H9 (cell line): ENCODE data around the gene EIF4H. TPM values are rescaled to one million over a fixed set of nuclear protein-coding genes. Genes with fewer than 3 reads are reported as not detected.

Experiments used
- DNase-seq: peaks from one replicate; pipeline ENCODE4 v3.0.0-alpha.2; 2017
- H2AFZ ChIP-seq: one replicate; pipeline ENCODE4 v1.6.1; 2013; ENCODE audit warnings: mild to moderate bottlenecking, low read length, control low read depth, moderate library complexity
- H2AK5ac ChIP-seq: 2 replicates; pipeline ENCODE4 v1.6.1; 2013; ENCODE audit warnings: low read length, control low read depth, mixed read lengths; ENCODE audit not compliant: insufficient read length
- H2BK120ac ChIP-seq: one replicate; pipeline ENCODE4 v1.6.1; 2013; ENCODE audit warnings: low read depth, mild to moderate bottlenecking, low read length, control low read depth, inconsistent platforms; ENCODE audit not compliant: poor library complexity, severe bottlenecking
- H2BK12ac ChIP-seq: 2 replicates; pipeline ENCODE4 v1.6.1; 2013; ENCODE audit warnings: low read length, control low read depth, mixed read lengths, low read depth; ENCODE audit not compliant: insufficient read length
- H2BK15ac ChIP-seq: 2 replicates; pipeline ENCODE4 v1.6.1; 2013; ENCODE audit warnings: low read depth, low read length, control low read depth
- H2BK20ac ChIP-seq: one replicate; pipeline ENCODE4 v1.6.1; 2013; ENCODE audit warnings: low read depth, mild to moderate bottlenecking, low read length, control low read depth, inconsistent platforms; ENCODE audit not compliant: poor library complexity, severe bottlenecking
- H2BK5ac ChIP-seq: 2 replicates; pipeline ENCODE4 v1.6.1; 2013; ENCODE audit warnings: low read length, control low read depth, mixed read lengths; ENCODE audit not compliant: insufficient read length
- H3K14ac ChIP-seq: 2 replicates; pipeline ENCODE4 v1.6.1; 2013; ENCODE audit warnings: low read length, control low read depth; ENCODE audit not compliant: insufficient read depth
- H3K18ac ChIP-seq: 2 replicates; pipeline ENCODE4 v1.6.1; 2013; ENCODE audit warnings: low read depth, mild to moderate bottlenecking, mixed read lengths, low read length, control low read depth; ENCODE audit not compliant: insufficient read length
- H3K23ac ChIP-seq: 2 replicates; pipeline ENCODE4 v1.6.1; 2013; ENCODE audit warnings: low read length, control low read depth, mixed read lengths, low read depth; ENCODE audit not compliant: insufficient read length
- H3K23me2 ChIP-seq: 2 replicates; pipeline ENCODE4 v1.6.1; 2013; ENCODE audit warnings: low read depth, mild to moderate bottlenecking, mixed read lengths, low read length, control low read depth; ENCODE audit not compliant: insufficient read length, poor library complexity, severe bottlenecking
- H3K27ac ChIP-seq: 2 replicates; pipeline ENCODE4 v1.5.1; 2013; ENCODE audit warnings: low read length, control low read depth, mixed read lengths, low read depth; ENCODE audit not compliant: insufficient read length
- H3K27me3 ChIP-seq: 2 replicates; pipeline ENCODE4 v1.6.1; 2013; ENCODE audit warnings: low read length, control low read depth, inconsistent platforms; ENCODE audit not compliant: insufficient read depth
- H3K4ac ChIP-seq: 2 replicates; pipeline ENCODE4 v1.6.1; 2013; ENCODE audit warnings: low read depth, mild to moderate bottlenecking, control low read depth, inconsistent platforms, low read length, moderate library complexity
- H3K4me1 ChIP-seq: 2 replicates; pipeline ENCODE4 v1.6.1; 2013; ENCODE audit warnings: low read length, control low read depth, inconsistent platforms; ENCODE audit not compliant: insufficient read depth
- H3K4me2 ChIP-seq: 2 replicates; pipeline ENCODE4 v1.6.1; 2013; ENCODE audit warnings: low read length, control low read depth, mixed read lengths; ENCODE audit not compliant: insufficient read length, insufficient read depth
- H3K56ac ChIP-seq: 2 replicates; pipeline ENCODE4 v1.6.1; 2013; ENCODE audit warnings: low read depth, mild to moderate bottlenecking, mixed read lengths, low read length, control low read depth; ENCODE audit not compliant: insufficient read length
- H3K79me1 ChIP-seq: 2 replicates; pipeline ENCODE4 v1.6.1; 2013; ENCODE audit warnings: low read depth, mild to moderate bottlenecking, moderate library complexity, low read length, control low read depth, inconsistent platforms; ENCODE audit not compliant: insufficient read depth, poor library complexity, severe bottlenecking
- H3K79me2 ChIP-seq: 2 replicates; pipeline ENCODE4 v1.6.1; 2013; ENCODE audit warnings: low read length, control low read depth, inconsistent platforms; ENCODE audit not compliant: insufficient read depth
- H3K9ac ChIP-seq: 2 replicates; pipeline ENCODE4 v1.6.1; 2013; ENCODE audit warnings: low read length, control low read depth, mixed read lengths; ENCODE audit not compliant: insufficient read length; ENCODE audit errors: extremely low read depth
- H3K9me3 ChIP-seq: one replicate; pipeline ENCODE4 v1.6.1; 2013; ENCODE audit warnings: low read depth, low read length, inconsistent platforms; ENCODE audit not compliant: control insufficient read depth
- H3T11ph ChIP-seq: one replicate; pipeline ENCODE4 v1.6.1; 2013; ENCODE audit warnings: mild to moderate bottlenecking, low read length, control low read depth, inconsistent platforms
- H4K20me1 ChIP-seq: one replicate; pipeline ENCODE4 v1.6.1; 2013; ENCODE audit not compliant: control insufficient read depth, insufficient read length, insufficient read depth
- H4K5ac ChIP-seq: 2 replicates; pipeline ENCODE4 v1.6.1; 2013; ENCODE audit warnings: low read depth, mild to moderate bottlenecking, mixed read lengths, low read length, control low read depth; ENCODE audit not compliant: insufficient read length
- H4K8ac ChIP-seq: replicated peaks from 2 replicates; pipeline ENCODE4 v1.6.1; 2013; ENCODE audit warnings: low read length, control low read depth, mixed read lengths, low read depth; ENCODE audit not compliant: insufficient read length
- H4K91ac ChIP-seq: 2 replicates; pipeline ENCODE4 v1.6.1; 2013; ENCODE audit warnings: low read depth, mild to moderate bottlenecking, moderate library complexity, mixed read lengths, low read length, control low read depth; ENCODE audit not compliant: insufficient read length
- H3K27ac Mint-ChIP-seq, 3 experiments: 2 replicates in 2 of 3; 3 replicates in 1 of 3; pipeline ENCODE4 v1.8.0; 2020 to 2021; ENCODE audit warnings: mixed read lengths in 3 of 3, mild to moderate bottlenecking in 1 of 3, moderate library complexity in 1 of 3
- H3K27me3 Mint-ChIP-seq: 2 replicates; pipeline ENCODE4 v1.8.0; 2021; ENCODE audit warnings: low read depth, mild to moderate bottlenecking, moderate library complexity, mixed read lengths
- H3K36me3 Mint-ChIP-seq, 3 experiments: 2 replicates in 2 of 3; 3 replicates in 1 of 3; pipeline ENCODE4 v1.8.0; 2020 to 2021; ENCODE audit warnings: low read depth in 3 of 3, mixed read lengths in 3 of 3; ENCODE audit not compliant: insufficient read depth in 1 of 3
- H3K4me1 Mint-ChIP-seq, 2 experiments: 2 replicates each; pipeline ENCODE4 v1.8.0; 2020; ENCODE audit warnings: mixed read lengths in 2 of 2
- H3K4me3 Mint-ChIP-seq, 2 experiments: 2 replicates in 1 of 2; 3 replicates in 1 of 2; pipeline ENCODE4 v1.8.0; 2020 to 2021; ENCODE audit warnings: mild to moderate bottlenecking in 2 of 2, mixed read lengths in 2 of 2, moderate library complexity in 1 of 2
- H3K9me3 Mint-ChIP-seq, 2 experiments: 2 replicates in 1 of 2; 3 replicates in 1 of 2; pipeline ENCODE4 v1.8.0; 2020; ENCODE audit warnings: mild to moderate bottlenecking in 2 of 2, mixed read lengths in 2 of 2, moderate library complexity in 1 of 2
- CTCF ChIP-seq: fragments of 200-600 bp; sonication (generic); conservative IDR thresholded peaks from 3 replicates; pipeline ENCODE4 v1.8.0; 2021; ENCODE audit warnings: antibody characterized with exemption, mild to moderate bottlenecking
- whole genome bisulfite sequencing: extraction: QIAGEN DNeasy Blood & Tissue Kit; methylation state at CpG from one replicate; pipeline ENCODE4 v1.1.7; 2013; ENCODE audit warnings: missing lambda C conversion rate, low lambda C conversion rate, mixed read lengths; ENCODE audit not compliant: insufficient read length; ENCODE audit errors: extremely low coverage; 5-methylcytosine and 5-hydroxymethylcytosine counted together
- total RNA-seq: library from RNA; stranded (reverse); gene quantifications from 2 replicates; pipeline ENCODE4 v1.2.1, GENCODE V29; 2021

Gene EIF4H
- total RNA-seq, 1 experiment from 2014 or later = 363 TPM

- H4K5ac ChIP-seq = no peak overlapping the region
- no peaks in the 10 kb centered on the region for H3K27me3 ChIP-seq
- no peak overlapping the region for H3K4ac ChIP-seq
- H2BK20ac ChIP-seq = no peak overlapping the region
- no peak for DNase-seq
- Mint-ChIP-seq H3K4me1 (peaks cover 34 to 36% of the 10 kb centered on the region in 2 experiments), H3K9me3 (no peaks in the 10 kb centered on the region; a peak in 1 of 5 replicates), H3K27ac (peak overlapping the region in 1 of 3 experiments; percentile 94; a peak in 1 of 7 replicates), H3K27me3 (no peaks in the 10 kb centered on the region), H3K4me3 (no peak overlapping the region), H3K36me3 (peaks cover 16 to 51% (median 46%) of the 10 kb centered on the region in 3 experiments)
- no peak for TF ChIP-seq CTCF
- H4K8ac ChIP-seq = no peak overlapping the region
- no peak overlapping the region for H3K4me2 ChIP-seq
- no peak overlapping the region for H2BK120ac ChIP-seq
- H3K4me1 ChIP-seq = no peaks in the 10 kb centered on the region; the same call in 1 of the 2 replicates
- H3K27ac ChIP-seq = no peak overlapping the region
- no CpG with 5 or more reads among the region's 3 CpGs for WGBS
- H4K20me1 ChIP-seq = peaks cover 3% of the 10 kb centered on the region
- H3K79me2 ChIP-seq = peaks cover 80% of the 10 kb centered on the region
- no peak overlapping the region for H2AK5ac ChIP-seq
- no peaks in the 10 kb centered on the region for H3K9me3 ChIP-seq
- no peak overlapping the region for H3K14ac ChIP-seq
- H2BK15ac ChIP-seq = no peak overlapping the region
- H2AFZ ChIP-seq = no peak overlapping the region
- H3T11ph ChIP-seq = no peak overlapping the region
- no peak overlapping the region for H3K9ac ChIP-seq
- no peak overlapping the region for H2BK12ac ChIP-seq
- H3K18ac ChIP-seq = no peak overlapping the region
- no peak overlapping the region for H4K91ac ChIP-seq
- H3K23me2 ChIP-seq = no peaks in the 10 kb centered on the region
- H2BK5ac ChIP-seq = no peak overlapping the region
- no peak overlapping the region for H3K23ac ChIP-seq
- peaks cover 16% of the 10 kb centered on the region for H3K79me1 ChIP-seq
- H3K56ac ChIP-seq = no peak overlapping the region
These were observed 9.0 kb downstream of the EIF4H start for GRCh38 chr7:74183142-74183541.
